ENCODE results near the gene NUP153. TPM values are rescaled to one million over a fixed set of nuclear protein-coding genes. Genes with fewer than 3 reads are reported as not detected.

Gene NUP153
- polyA plus RNA-seq, 2 of the 4 experiments (the other 2 are of a cell fraction), result 26.4 to 47.3 TPM

GRCh38 chr6:17673543-17674254 is 33.0 kb downstream of the NUP153 start:
- ATAC-seq (no peak), FAIRE-seq (no peak), DNase-seq (ENCODE audit: low read depth in 1 of 2, low spot score in 1 of 2) (no peak)
- WGBS (ENCODE audit: missing lambda C conversion rate), result 91% methylated on average over 4 of the region's 4 CpGs
- Histone ChIP-seq H3K4me3 (no peak overlapping the region), H3K9me3 (no peaks in the 10 kb centered on the region), H3K4me1 (0 out of 3 replicates have a peak, but pooled peaks cover 5% of the 10 kb centered on the region), H3K27ac (no peak overlapping the region), H3K4me2 (no peak overlapping the region)
- ChIA-PET POLR2A (no interaction called here), CTCF (no interaction called here)
- TF ChIP-seq FOSL2 (IDR thresholded peaks at IDR 0.05), result no peak
- no peak for TF ChIP-seq FOSL2 (CRISPR knock-in tag; IDR thresholded peaks at IDR 0.05)
- TF ChIP-seq RNF2 (IDR thresholded peaks at IDR 0.05; ENCODE audit: borderline replicate concordance, low read depth), result no peak
- TF ChIP-seq RFX5 (IDR thresholded peaks at IDR 0.05), result no peak
- no peak for TF ChIP-seq ZSCAN20 (CRISPR knock-in tag; IDR thresholded peaks at IDR 0.05)
- TF ChIP-seq HDAC2 (IDR thresholded peaks at IDR 0.05), result no peak
- TF ChIP-seq REST (IDR thresholded peaks at IDR 0.05), result no peak
- TF ChIP-seq PHF8 (IDR thresholded peaks at IDR 0.05; ENCODE audit: borderline replicate concordance, low read depth), result no peak
- TF ChIP-seq SMC3 (IDR thresholded peaks at IDR 0.05), result no peak
- no peak for TF ChIP-seq BCL3 (IDR thresholded peaks at IDR 0.05)
- no peak for TF ChIP-seq FOXS1 (CRISPR knock-in tag; IDR thresholded peaks at IDR 0.05)
- TF ChIP-seq ZC3H11A (IDR thresholded peaks at IDR 0.05), result no peak
- TF ChIP-seq CEBPB (IDR thresholded peaks at IDR 0.05), result no peak
- TF ChIP-seq CBX8 (IDR thresholded peaks at IDR 0.05), result no peak
- no peak for TF ChIP-seq NR3C1 (IDR thresholded peaks at IDR 0.05)
- TF ChIP-seq NFE2L2 (conservative IDR thresholded peaks at IDR 0.05; ENCODE audit: low read length), result no peak
- TF ChIP-seq MAFK (IDR thresholded peaks at IDR 0.05; ENCODE audit: partially characterized antibody), result no peak
- TF ChIP-seq ZNF302 (CRISPR knock-in tag; IDR thresholded peaks at IDR 0.05), result no peak
- no peak for TF ChIP-seq CHD2 (IDR thresholded peaks at IDR 0.05; ENCODE audit: low read length, partially characterized antibody)
- TF ChIP-seq KDM5A (IDR thresholded peaks at IDR 0.05), result no peak

GRCh38 chr6:17672064-17672718 is 34.5 kb downstream of the NUP153 start:
- ChIA-PET CTCF (interaction anchor here (1.5 kb wide), 1 partner anchor 16 kb away, joined by 4 read pairs; no protein-coding TSS in a partner anchor), POLR2A (no interaction called here)
- H3K4me1 ChIP-seq, result no peaks in the 10 kb centered on the region
- H3K4me3 ChIP-seq, result no peak overlapping the region
- H3K27ac ChIP-seq, result no peak overlapping the region
- ATAC-seq (no peak), DNase-seq (ENCODE audit: low read depth in 1 of 2, low spot score in 1 of 2) (no peak), FAIRE-seq (no peak)
- WGBS (ENCODE audit: missing lambda C conversion rate), result 94% methylated on average over 7 of the region's 7 CpGs
- H3K9me3 ChIP-seq, result no peaks in the 10 kb centered on the region
- H3K4me2 ChIP-seq, result no peak overlapping the region
- TF ChIP-seq ZC3H11A (IDR thresholded peaks at IDR 0.05) (no peak), GATA3 (IDR thresholded peaks at IDR 0.05; ENCODE audit: borderline replicate concordance) (no peak), HMGXB4 (CRISPR knock-in tag; IDR thresholded peaks at IDR 0.05; ENCODE audit: borderline replicate concordance) (no peak), CTCF (IDR thresholded peaks at IDR 0.05) (no peak), TP53 (CRISPR knock-in tag; IDR thresholded peaks at IDR 0.05) (no peak), PBX3 (IDR thresholded peaks at IDR 0.05) (no peak), MYC (IDR thresholded peaks at IDR 0.05; ENCODE audit: borderline replicate concordance, low read length) (no peak), ELK1 (IDR thresholded peaks at IDR 0.05; ENCODE audit: low read depth, low read length) (no peak), PHF8 (IDR thresholded peaks at IDR 0.05; ENCODE audit: borderline replicate concordance, low read depth) (no peak), HDAC2 (IDR thresholded peaks at IDR 0.05) (no peak)
